ACC112 (cell line): Measurements from ENCODE around the gene WBP2.
"Not testable (repeated sequence)": the region's sequence is repeated elsewhere in the genome, so short reads cannot be mapped to it uniquely, and the experiment has no call there.

Experiments
- H2AFZ ChIP-seq: fragments of 200-600 bp; sonication (generic); one replicate; pipeline ENCODE4 v1.6.0; 2017; ENCODE audit warnings: antibody characterized with exemption, low read length; ENCODE audit not compliant: unreplicated experiment
- H3K27ac ChIP-seq: fragments of 200-600 bp; sonication (generic); 2 replicates; pipeline ENCODE4 v1.5.1; 2014; ENCODE audit warnings: low read depth, mild to moderate bottlenecking, antibody characterized with exemption, low read length, moderate library complexity
- H3K27me3 ChIP-seq: fragments of 200-600 bp; sonication (generic); 2 replicates; pipeline ENCODE4 v1.6.1; 2014; ENCODE audit warnings: mild to moderate bottlenecking, antibody characterized with exemption, low read length, moderate library complexity, mixed read lengths; ENCODE audit not compliant: insufficient read depth
- H3K36me3 ChIP-seq: fragments of 200-600 bp; sonication (generic); 2 replicates; pipeline ENCODE4 v1.6.1; 2016; ENCODE audit warnings: mild to moderate bottlenecking, antibody characterized with exemption, low read length, moderate library complexity, mixed read lengths; ENCODE audit not compliant: insufficient read depth
- H3K4me1 ChIP-seq: fragments of 200-600 bp; sonication (generic); one replicate; pipeline ENCODE4 v1.6.1; 2016; ENCODE audit warnings: low read length, mixed read lengths; ENCODE audit not compliant: insufficient read depth, unreplicated experiment, control insufficient read depth
- H3K4me3 ChIP-seq: fragments of 200-600 bp; sonication (generic); 2 replicates; pipeline ENCODE4 v1.5.1; 2014; ENCODE audit warnings: mild to moderate bottlenecking, low read depth, low read length
- H3K79me2 ChIP-seq: fragments of 200-600 bp; sonication (generic); one replicate; pipeline ENCODE4 v1.6.0; 2016; ENCODE audit warnings: low read length; ENCODE audit not compliant: control insufficient read depth, unreplicated experiment, insufficient read depth

WBP2 gene

DNA sequence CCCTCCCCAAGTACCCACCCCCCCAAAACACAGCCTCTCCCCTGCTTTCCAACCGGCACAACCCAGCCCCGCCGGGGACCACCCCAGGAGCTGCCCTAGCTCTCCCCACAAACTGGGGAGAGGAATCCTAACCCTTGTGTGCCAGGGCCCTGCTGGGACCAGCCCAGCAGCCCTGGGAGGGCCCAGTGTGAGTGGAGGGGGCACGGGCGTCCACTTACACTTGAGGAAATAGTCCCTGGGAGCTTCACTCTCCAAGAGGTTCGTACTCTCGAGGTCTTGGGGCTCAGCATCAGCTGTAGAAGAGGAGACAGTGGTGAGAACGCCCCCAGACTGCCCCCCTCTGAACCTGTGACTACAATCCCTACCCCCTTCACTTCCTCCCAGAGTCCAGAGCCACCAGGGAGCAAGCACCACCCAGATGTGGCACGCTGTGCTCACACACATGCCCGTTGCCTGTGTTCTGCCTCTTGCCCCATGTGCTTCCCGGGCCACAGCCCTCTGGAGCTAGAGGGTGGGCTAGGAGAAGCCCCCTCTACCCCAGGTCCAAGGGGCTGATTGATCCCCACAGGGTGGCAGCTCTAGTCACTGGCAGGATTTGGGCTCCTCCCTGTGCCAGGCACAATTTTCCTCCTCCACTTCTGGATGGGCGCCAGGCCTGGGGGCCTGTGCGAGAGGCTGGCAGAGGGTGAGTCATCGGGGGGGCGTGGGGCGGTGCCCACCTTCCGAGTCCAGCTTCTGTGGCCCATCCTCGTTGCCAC is 20.2 kb upstream of the WBP2 start:
- Histone ChIP-seq H3K36me3 (no peaks in the 10 kb centered on the region), H2AFZ (no peak overlapping the region), H3K4me3 (0 out of 2 replicates have a peak overlapping the region, but pooled peaks have one; percentile 85), H3K4me1 (peaks cover 35% of the 10 kb centered on the region), H3K79me2 (no peaks in the 10 kb centered on the region), H3K27ac (peak overlapping the region; percentile 91), H3K27me3 (no peaks in the 10 kb centered on the region)

DNA sequence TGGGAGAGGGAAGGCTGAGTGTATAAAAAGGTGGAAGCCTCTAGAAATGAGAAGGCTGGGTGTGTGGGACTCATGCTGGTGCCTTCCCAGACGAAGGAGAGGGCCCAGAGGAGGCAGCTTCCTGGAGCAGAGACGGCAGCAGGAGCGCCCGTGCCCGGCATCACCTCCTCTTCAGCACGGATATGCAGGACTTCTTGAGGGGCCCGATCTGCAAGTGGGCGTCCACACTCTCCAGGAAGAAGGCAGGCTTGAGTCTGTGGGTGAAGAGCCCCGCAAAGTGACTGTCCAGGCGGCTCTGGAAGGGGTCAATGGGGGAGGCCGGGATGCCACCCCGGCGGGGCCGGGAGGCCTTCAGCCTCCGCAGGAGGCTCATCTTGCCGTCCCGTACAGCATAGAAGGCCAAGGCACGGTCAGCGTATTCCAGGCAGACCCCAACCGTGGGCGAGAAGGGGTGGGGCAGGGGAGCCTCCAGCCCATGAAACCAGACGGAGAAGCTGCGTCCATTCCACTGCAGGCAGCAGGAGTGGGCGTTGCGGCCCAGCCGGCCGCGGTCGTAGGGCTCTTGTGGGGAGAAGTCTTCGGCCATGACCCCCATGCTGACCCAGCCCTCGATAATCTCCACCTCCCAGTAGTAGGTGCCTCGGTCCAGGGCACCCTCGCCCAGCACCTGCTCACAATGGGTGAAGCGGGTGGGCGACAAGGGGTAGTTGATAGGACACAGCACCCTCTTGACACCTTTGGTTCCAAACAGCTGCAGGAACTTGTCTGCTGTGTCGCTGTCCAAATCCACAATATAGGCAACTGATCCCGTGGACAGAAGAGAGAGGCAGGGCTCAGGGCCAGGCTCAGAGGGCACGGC is 19.4 kb upstream of the WBP2 start:
- H3K4me1 ChIP-seq: peaks cover 39% of the 10 kb centered on the region
- H2AFZ ChIP-seq: no peak overlapping the region
- H3K27ac ChIP-seq: peak overlapping the region; percentile 91; the same call in 1 of the 2 replicates
- no peaks in the 10 kb centered on the region for H3K36me3 ChIP-seq
- no peak overlapping the region for H3K4me3 ChIP-seq
- no peaks in the 10 kb centered on the region for H3K27me3 ChIP-seq
- H3K79me2 ChIP-seq: no peaks in the 10 kb centered on the region

DNA sequence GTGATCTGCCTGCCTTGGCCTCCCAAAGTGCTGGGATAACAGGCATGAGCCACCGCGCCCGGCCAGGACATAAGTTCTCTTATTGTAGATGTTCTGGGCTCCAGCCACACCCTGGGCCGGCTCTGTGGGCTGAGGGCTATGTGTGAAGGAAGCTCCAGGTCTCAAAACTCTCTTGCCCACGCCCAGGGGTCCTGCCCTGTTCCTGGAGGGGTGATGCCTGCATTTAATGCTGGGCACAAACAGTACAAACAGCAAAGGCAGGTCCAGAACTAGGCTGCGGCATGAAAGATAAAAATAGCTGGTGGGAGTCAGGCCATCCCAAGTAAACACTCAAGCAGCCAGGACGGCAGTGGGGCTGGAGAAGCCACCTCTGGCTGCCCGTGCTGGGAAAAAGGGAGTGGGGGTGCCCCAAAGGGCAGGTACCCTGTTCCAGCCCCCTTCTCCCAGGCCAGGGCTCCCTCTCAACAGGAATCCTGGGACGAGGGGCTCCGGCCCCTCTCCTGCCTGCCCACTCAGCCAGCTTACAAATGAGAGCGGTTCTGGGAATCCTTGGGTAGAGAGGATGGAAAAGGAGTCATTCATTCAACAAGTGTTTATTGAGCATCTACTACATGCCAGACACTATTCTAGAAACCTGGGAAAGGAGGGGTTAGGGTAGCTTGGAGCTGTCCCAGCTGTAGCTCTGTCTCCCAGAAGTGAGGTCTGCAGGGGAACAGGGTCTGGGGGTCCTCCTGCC is 18.6 kb upstream of the WBP2 start:
- Histone ChIP-seq H3K36me3 (no peaks in the 10 kb centered on the region), H3K79me2 (no peaks in the 10 kb centered on the region), H3K27me3 (no peaks in the 10 kb centered on the region), H3K4me3 (no peak overlapping the region), H3K4me1 (peaks cover 46% of the 10 kb centered on the region), H2AFZ (no peak overlapping the region), H3K27ac (peak overlapping the region; percentile 89; the same call in 1 of the 2 replicates)

DNA sequence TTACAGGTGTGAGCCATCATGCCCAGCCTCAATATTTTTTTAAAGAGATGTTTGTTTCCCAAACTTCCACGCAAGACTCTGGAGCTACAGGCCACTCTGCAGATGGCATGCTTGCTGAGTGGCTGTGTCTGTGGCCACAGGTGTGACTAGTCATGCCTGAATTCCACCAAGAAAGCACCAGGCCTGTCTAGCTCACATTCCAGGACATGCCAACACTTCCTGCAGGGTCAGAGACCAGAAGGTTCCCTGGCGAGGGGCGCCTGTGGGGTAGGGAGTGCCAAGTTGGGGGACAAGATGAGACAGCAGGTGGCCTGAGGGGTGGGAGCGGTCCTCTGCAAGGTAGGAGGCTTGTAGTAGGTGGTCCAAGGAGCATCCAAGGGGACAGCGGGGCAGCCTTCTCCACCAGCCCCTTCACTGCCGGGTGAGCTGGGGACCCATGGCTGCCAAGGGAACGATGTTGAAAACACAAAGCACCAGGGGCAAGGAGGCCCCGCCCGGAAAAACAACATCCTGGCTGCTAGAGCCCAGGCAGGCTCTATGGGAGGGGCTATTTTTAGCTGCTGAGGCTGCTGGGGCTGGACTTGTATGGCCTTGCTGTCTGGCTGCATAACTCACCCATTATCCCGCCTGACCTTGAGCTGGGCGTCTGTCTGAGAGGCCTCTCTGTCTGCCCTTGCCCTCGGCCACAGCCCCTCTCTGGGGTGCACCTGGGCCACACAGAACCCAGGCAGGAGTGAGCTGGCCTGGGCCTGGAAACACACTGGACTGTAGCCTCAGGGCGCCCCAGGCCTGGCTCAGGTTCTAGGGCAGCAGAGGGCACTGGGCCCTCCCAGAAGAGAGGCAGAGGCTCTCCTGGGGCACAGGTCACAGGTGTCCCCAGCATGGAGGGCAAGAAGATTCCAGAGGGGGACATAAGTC is 17.6 kb upstream of the WBP2 start:
- no peaks in the 10 kb centered on the region for H3K79me2 ChIP-seq
- H3K27me3 ChIP-seq: no peaks in the 10 kb centered on the region
- H2AFZ ChIP-seq: no peak overlapping the region
- H3K4me1 ChIP-seq: peaks cover 46% of the 10 kb centered on the region
- no peak overlapping the region; the same call in 1 of the 2 replicates for H3K4me3 ChIP-seq
- H3K36me3 ChIP-seq: no peaks in the 10 kb centered on the region
- H3K27ac ChIP-seq: peak overlapping the region; percentile 89

DNA sequence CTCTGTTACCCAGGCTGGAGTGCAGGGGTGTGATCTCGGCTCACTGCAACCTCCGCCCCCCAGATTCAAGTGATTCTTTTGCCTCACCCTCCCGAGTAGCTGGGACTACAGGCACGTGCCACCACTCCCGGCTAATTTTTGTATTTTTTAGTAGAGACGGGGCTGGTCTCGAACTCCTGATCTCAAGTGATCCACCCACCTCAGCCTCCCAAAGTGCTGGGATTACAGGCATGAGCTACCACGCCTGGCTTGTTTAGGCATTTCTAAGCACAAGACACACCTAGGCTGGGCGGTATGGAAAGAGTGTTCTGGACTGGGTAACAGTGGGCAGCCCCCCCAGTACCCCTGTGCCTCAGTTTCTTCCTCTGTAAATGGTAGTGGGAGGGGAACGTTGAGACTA is 15.1 kb upstream of the WBP2 start:
- H3K27ac ChIP-seq: peak overlapping the region; percentile 74; the same call in 1 of the 2 replicates
- peak overlapping the region; percentile 40 for H2AFZ ChIP-seq
- H3K4me3 ChIP-seq, H3K27me3 ChIP-seq, H3K36me3 ChIP-seq, H3K79me2 ChIP-seq: not testable (repeated sequence)
- H3K4me1 ChIP-seq: peaks cover 29% of the 10 kb centered on the region

DNA sequence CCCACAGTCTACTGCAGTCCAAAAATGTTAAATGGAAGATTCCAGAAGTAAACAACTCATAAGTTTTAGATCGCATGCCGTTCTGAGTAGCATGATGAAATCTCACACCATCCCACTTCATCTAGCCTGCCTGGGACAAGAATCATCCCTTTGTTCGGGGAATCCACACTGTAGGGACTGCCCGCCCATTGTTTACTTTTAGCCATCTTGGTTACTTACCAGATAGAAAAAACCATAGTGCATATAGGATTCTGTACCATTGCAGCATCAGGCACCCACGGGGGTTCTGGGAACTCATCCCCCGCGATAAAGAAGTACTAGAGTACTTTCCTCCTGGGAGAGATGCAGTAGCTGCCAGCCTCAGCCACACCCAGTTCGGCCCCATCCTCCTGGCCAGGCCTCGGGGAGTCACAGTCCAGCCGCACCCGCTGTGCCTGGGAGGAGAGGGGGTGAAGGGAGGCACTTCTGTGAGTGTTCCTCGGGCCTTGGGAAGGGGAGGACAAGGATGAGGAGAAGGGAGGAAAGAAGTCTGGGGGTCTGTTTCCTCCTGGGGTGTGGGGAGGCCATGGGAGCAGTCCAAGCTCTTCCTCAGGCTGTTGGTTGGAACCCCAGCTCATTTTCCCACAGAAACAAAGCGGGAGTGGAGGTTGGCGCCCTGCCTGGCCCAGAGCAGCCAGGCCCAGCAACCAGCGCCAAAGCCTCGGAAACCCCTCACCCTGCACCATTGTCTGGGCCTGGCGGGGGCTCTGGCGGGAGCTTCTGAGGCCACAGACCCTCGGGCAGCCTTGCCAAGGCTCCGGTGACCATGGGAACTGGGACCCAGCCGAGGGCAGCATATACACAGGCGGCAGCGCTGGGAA is 14.4 kb upstream of the WBP2 start:
- H3K36me3 ChIP-seq: no peaks in the 10 kb centered on the region
- no peaks in the 10 kb centered on the region for H3K79me2 ChIP-seq
- peaks cover 27% of the 10 kb centered on the region for H3K4me1 ChIP-seq
- H3K4me3 ChIP-seq: peak overlapping the region; percentile 66
- H3K27ac ChIP-seq: peak overlapping the region; percentile 74
- H2AFZ ChIP-seq: peak overlapping the region; percentile 40
- no peaks in the 10 kb centered on the region for H3K27me3 ChIP-seq

DNA sequence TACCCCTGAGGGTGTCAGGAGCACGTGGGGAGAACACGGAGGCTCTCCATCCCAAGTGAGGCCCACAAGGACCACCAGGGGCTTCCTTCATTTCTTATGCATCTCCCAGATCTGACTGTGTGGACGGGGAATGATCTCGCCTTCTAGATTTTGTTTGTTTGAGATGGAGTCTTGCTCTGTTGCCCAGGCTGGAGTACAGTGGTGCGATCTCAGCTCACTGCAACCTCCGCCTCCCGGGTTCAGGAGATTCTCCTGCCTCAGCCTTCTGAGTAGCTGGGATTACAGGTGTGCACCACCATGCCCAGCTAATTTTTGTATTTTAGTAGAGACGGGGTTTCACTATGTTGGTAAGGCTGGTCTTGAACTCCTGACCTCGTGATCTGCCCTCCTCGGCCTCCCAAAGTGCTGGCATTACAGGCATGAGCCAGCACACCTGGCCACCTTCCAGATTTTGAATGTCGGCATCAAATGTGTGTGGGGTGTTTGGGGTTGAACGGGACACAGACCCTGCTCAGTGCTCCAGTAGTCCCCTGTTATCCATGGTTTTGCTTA is 13.7 kb upstream of the WBP2 start:
- not testable (repeated sequence) for H3K4me3 ChIP-seq, H3K79me2 ChIP-seq, H3K27me3 ChIP-seq, H3K36me3 ChIP-seq
- Histone ChIP-seq H3K27ac (peak overlapping the region; percentile 74), H3K4me1 (peaks cover 31% of the 10 kb centered on the region), H2AFZ (peak overlapping the region; percentile 40)

DNA sequence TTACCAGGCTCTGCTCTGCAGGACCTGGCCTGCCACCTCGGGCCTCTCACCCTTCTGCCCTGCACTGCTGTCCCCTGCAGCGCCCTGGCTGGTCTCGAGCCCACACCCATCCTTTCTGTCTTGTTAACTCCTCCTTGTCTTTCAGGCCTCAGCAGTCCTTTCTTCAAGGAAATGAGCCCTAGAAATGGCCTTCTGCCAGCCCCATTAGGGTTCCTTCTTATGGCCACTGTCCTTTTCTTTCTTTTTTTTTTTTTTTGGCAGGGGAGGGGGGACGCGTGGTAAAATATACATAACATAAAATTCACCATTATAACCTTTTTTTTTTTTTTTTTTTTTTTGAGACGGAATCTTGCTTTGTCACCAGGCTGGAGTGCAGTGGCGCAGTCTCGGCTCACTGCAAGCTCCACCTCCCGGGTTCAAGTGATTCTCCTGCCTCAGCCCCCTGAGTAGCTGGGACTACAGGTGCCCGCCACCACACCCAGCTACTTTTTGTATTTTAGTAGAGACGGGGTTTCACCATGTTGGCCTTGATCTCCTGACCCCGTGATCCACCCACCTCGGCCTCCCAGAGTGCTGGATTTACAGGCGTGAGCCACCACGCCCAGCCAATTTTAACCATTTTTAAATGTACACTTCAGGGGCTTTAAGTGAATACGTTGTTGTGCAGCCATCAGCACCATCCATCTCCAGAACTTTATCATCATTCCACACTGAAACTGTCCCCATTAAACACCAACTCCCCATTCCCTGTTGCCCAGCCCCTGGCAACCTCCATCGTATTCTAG is 10.5 kb upstream of the WBP2 start:
- not testable (repeated sequence) for H3K27ac ChIP-seq, H3K79me2 ChIP-seq

DNA sequence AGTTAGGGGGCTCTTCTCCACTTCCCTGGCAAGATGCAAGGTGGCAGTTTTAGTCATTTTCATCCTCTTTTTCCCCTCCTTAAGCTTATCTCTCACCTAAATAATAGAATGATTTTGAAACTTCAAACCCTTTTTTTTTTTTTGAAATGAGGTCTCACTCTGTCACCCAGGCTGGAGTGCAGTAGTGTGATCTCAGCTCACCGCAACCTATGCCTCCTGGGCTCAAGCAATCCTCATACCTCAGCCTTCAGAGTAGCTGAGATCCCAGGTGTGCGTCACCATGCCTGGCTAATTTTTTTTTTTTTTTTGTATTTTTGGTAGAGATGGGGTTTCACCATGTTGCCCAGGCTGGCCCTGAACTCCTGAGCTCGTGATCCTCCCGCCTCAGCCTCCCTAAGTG is 9.8 kb upstream of the WBP2 start:
- peaks cover 17% of the 10 kb centered on the region for H3K4me1 ChIP-seq
- H2AFZ ChIP-seq: not testable (repeated sequence)

More for the DNA sequence above, 10.5 kb upstream of the WBP2 start:
- H3K4me3 ChIP-seq, H2AFZ ChIP-seq, H3K27me3 ChIP-seq, H3K36me3 ChIP-seq: not testable (repeated sequence)
- H3K4me1 ChIP-seq: peaks cover 18% of the 10 kb centered on the region

More for the DNA sequence above, 9.8 kb upstream of the WBP2 start:
- H3K27ac ChIP-seq, H3K4me3 ChIP-seq, H3K36me3 ChIP-seq, H3K79me2 ChIP-seq, H3K27me3 ChIP-seq: not testable (repeated sequence)
